ENCODE results near the gene PDE6D. TPM values are rescaled to one million over a fixed set of nuclear protein-coding genes. Genes with fewer than 3 reads are reported as not detected.

Gene PDE6D
- total and polyA plus RNA-seq, 2 of the 4 experiments (the other 2 are of a cell fraction), result 13.8 to 24.7 TPM

- in situ Hi-C loops (cut with MboI; ENCODE audit: low sequenced_read_pairs), result no loop called here
Observed at GRCh38 chr2:231761735-231762134, 19.3 kb downstream of the PDE6D start.

More at GRCh38 chr2:231761735-231762134, 19.3 kb downstream of the PDE6D start:
- Histone ChIP-seq H2BK5ac (ENCODE audit: low read depth, low read length, poor library complexity, severe bottlenecking) (no peak overlapping the region), H3K79me1 (ENCODE audit: low read depth in 1 of 2, low read length in 2 of 2) (peaks cover 0 to 3% of the 10 kb centered on the region in 2 experiments; a peak in 1 of 4 replicates), H3K9me3 (ENCODE audit: control insufficient read depth, insufficient read depth, low read length) (no peaks in the 10 kb centered on the region), H4K5ac (ENCODE audit: low read depth, low read length) (no peak overlapping the region), H2BK120ac (ENCODE audit: low read depth, low read length) (no peak overlapping the region), H3K36me3 (ENCODE audit: control insufficient read depth, insufficient read depth, low read length) (no peaks in the 10 kb centered on the region), H4K20me1 (ENCODE audit: insufficient read depth, low read length) (no peaks in the 10 kb centered on the region), H2BK15ac (ENCODE audit: low read depth, low read length) (no peak overlapping the region), H3K4me1 (ENCODE audit: control insufficient read depth, insufficient read depth, low read length) (peaks cover 2% of the 10 kb centered on the region; the same call in 1 of the 2 replicates), H2AFZ (replicated peaks; ENCODE audit: low read length, poor library complexity) (no peak overlapping the region), H3K18ac (ENCODE audit: low read depth, low read length) (no peak overlapping the region), H2BK20ac (ENCODE audit: low read depth, low read length) (no peak overlapping the region), H3K56ac (ENCODE audit: extremely low read depth, insufficient read depth, low read length) (no peak overlapping the region), H2AK5ac (ENCODE audit: low read depth, low read length) (no peak overlapping the region), H3K4me3 (ENCODE audit: insufficient read depth, low read depth, low read length) (no peak overlapping the region), H3K23ac (ENCODE audit: low read depth, low read length) (no peak overlapping the region), H3K4me2 (ENCODE audit: low read depth, low read length) (no peak overlapping the region), H3K9ac (ENCODE audit: low read depth, low read length) (no peak overlapping the region), H3K14ac (replicated peaks; ENCODE audit: low read depth, low read length) (no peak overlapping the region), H3K4ac (ENCODE audit: low read depth, low read length) (no peak overlapping the region), H3K27ac (ENCODE audit: insufficient read depth, low read length) (no peak overlapping the region), H2AK9ac (replicated peaks; ENCODE audit: low read depth, low read length, poor library complexity) (no peak overlapping the region), H4K91ac (ENCODE audit: insufficient read depth, low read depth, low read length) (no peak overlapping the region), H3K27me3 (ENCODE audit: control insufficient read depth, insufficient read depth, low read length) (no peaks in the 10 kb centered on the region), H3K9me1 (ENCODE audit: insufficient read depth, low read length) (no peaks in the 10 kb centered on the region; the same call in 1 of the 2 replicates), H4K8ac (ENCODE audit: low read depth in 2 of 2, low read length in 2 of 2) (no peak overlapping the region)
- CTCF ChIA-PET, result no interaction called here
- dilution Hi-C loops (cut with HindIII; ENCODE audit: low sequenced_read_pairs, unreplicated experiment), result no loop called here
- intact Hi-C loops (cut with micrococcal nuclease), result no loop called here
- ATAC-seq (ENCODE audit: low read depth) (no peak), DNase-seq (no peak)
- 100% methylated on average over 1 of the region's 2 CpGs; no CpG with 5 or more reads in 1 of the 2 experiments for WGBS, 2 experiments (ENCODE audit: extremely low coverage in 2 of 2, insufficient read length in 1 of 2)
- no peak for TF ChIP-seq POLR2A (IDR thresholded peaks at IDR 0.05; ENCODE audit: low read depth, low read length)
- no peak for TF ChIP-seq SMC3 (IDR thresholded peaks at IDR 0.05; ENCODE audit: low read depth, low read length)
- no peak for TF ChIP-seq NFE2L2 (IDR thresholded peaks at IDR 0.05; ENCODE audit: low read depth, low read length)
- no peak for TF ChIP-seq USF2 (IDR thresholded peaks at IDR 0.05; ENCODE audit: low read depth, low read length)
- no peak for TF ChIP-seq MAZ (IDR thresholded peaks at IDR 0.05; ENCODE audit: borderline replicate concordance, low read depth, low read length)
- no peak for TF ChIP-seq MXI1 (IDR thresholded peaks at IDR 0.05; ENCODE audit: borderline replicate concordance, low read depth, low read length)
- POLR2A ChIA-PET (ENCODE audit: unreplicated experiment), result no interaction called here
- no TSS peak for BruUV-seq (replicated peaks)

Measured in IMR-90 (cell line).